Stimulated activated CD8-positive, alpha-beta memory T cell treated with anti-CD3 and anti-CD28 coated beads, Interleukin-4, amount 100 ng/mL, for 1 hour (primary cell): Measurements from ENCODE around the gene RELT.
A peak's percentile ranks its signal among the peaks of the same experiment; 100 is the strongest.

Source experiments
- DNase-seq, 2 donors: peaks; one replicate each; pipeline ENCODE4 v3.0.0-alpha.2; 2020; ENCODE audit warnings: low read depth in 2 of 2, low spot score in 1 of 2

The RELT gene

GRCh38 chr11:73376160-73376802 is at the start of gene RELT:
Gene RELT (plus strand): TSS chr11:73376399. CDS start chr11:73389137, 12,738 bp downstream.
- DNase-seq = peak; percentile 86 to 87

- DNase-seq = no peak
These were observed 49.0 kb upstream of the RELT start for GRCh38 chr11:73326929-73327811.

- no peak for DNase-seq
These were observed 48.3 kb upstream of the RELT start for GRCh38 chr11:73327812-73328364.

- no peak for DNase-seq
These were observed 45.6 kb upstream of the RELT start for GRCh38 chr11:73330569-73331093.

DNA sequence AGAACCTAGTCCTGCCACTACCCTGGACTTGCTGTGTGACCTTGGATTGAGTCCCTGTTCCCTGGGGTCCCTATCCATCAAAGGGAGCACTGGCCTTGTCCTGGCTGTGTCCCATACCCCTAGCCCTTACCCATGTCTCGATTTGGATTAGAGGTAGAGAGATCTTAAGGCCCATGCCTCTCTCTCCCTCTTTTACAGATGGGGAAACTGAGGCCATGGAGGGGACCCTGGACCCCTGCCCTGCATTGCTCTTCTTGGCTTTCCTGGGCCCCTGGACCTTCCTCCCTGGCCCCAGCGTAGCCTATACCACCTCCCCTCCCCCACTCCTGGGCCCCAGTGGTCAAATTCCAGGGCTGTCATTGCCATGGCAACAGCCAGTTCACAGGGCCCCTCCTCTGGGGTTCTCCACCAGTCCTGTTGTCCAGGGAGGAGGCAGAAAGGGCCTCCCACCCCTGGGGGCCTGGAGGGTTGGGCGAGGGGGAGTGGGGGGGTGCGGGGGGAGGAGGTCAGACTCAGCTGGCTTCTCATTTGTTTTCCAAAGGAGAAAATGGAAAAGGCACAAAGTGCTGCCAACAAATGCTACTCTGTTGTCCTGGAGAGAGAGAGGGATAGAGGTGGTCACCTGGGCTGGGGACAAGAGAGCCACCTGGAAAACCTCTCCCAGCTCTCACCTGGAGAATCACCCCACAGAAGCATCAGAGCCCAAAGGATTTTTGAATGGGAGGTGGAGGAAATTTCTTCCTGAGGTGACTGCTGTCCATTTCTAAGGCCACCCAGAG is 44.9 kb upstream of the RELT start:
- DNase-seq = no peak

DNA sequence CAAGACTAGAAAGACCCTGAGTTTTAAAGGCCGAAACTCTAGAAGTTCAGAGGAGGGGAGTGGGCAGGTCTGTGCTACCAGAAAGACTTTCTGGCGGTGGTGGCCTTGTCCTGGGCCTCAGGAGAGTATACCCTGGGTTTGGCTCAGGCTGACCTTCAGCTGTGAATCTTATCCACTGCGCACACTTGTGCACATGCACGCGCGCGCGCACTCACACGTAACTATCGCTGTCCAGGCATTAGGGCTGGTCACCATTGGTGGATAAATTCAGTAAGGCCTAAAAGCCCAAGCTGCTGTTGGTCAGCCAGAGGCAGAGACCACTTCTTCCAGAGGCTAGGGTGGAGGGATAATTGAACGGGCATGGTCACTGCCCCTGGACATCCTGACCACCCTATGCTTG is 43.0 kb upstream of the RELT start:
- DNase-seq = no peak

- DNase-seq = no peak
These were observed 42.4 kb upstream of the RELT start for GRCh38 chr11:73333640-73334383.

GRCh38 chr11:73334384-73335203 is 41.6 kb upstream of the RELT start:
- DNase-seq = no peak

- DNase-seq = peak; percentile 61 to 62
These were observed 40.8 kb upstream of the RELT start for GRCh38 chr11:73335204-73335923.

DNA sequence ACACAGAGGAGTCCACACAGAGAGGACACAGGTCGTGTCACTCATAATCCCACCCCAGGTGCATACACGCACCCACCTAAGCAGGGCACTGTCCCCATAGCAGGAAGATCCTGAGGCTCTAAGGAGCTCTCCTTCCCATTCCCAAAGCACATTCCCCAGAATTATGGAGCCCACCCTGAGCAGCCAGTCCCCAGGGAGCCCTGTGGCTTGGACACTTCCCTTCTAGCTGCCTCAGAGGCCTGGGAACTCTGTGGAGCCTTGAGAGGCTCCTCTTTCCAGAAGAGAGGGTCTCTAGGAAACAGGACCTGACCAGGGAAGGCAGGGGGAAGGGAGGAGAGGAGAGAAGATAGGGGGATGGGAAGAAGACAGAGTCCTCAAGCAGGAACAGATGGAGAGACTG is 38.4 kb upstream of the RELT start:
- no peak for DNase-seq

DNA sequence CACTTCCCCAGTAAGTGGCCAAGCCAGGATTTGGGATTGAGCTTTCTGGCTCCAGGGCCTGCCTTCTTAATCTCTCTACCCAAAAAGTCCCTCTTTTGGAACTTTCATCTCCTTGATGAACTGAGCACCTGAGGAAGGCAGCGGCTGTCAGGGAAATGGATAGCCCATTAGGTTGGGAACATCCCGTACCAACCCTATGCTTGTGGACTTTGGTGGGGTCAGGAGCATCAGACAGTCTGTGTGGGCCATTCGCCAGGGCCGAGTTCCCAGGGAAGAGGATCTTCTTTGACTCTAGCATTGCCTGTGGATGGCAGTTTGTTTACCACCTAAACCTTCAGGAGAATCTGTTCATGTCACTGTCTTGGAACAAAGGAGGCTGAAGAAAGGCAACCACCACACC is 37.9 kb upstream of the RELT start:
- DNase-seq = no peak

DNA sequence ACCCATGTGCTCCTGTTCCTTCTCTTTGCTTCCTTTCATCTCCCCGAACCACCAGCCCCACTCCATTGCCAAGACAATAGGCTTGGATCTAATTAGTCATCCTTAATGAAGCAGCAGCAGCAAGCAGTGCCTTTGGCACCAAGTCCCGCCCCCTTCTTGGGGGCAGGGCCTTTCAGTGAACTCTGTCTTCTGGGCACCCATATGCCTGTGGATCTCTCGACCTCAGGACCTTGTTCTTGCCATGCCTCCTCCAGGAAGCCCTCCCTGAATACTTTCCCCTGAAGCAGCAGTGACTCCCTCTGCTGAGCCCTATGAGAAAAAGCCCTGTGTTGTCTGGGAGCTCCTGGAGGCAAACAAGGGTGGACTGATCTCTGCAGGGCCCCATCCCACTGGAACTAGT is 36.0 kb upstream of the RELT start:
- DNase-seq = no peak

GRCh38 chr11:73342633-73343032 is 33.6 kb upstream of the RELT start:
- DNase-seq = no peak

- DNase-seq = no peak
These were observed 32.9 kb upstream of the RELT start for GRCh38 chr11:73343076-73343873.

- no peak for DNase-seq
These were observed 32.0 kb upstream of the RELT start for GRCh38 chr11:73344191-73344607.

GRCh38 chr11:73345481-73346160 is 30.6 kb upstream of the RELT start:
- DNase-seq = no peak

DNA sequence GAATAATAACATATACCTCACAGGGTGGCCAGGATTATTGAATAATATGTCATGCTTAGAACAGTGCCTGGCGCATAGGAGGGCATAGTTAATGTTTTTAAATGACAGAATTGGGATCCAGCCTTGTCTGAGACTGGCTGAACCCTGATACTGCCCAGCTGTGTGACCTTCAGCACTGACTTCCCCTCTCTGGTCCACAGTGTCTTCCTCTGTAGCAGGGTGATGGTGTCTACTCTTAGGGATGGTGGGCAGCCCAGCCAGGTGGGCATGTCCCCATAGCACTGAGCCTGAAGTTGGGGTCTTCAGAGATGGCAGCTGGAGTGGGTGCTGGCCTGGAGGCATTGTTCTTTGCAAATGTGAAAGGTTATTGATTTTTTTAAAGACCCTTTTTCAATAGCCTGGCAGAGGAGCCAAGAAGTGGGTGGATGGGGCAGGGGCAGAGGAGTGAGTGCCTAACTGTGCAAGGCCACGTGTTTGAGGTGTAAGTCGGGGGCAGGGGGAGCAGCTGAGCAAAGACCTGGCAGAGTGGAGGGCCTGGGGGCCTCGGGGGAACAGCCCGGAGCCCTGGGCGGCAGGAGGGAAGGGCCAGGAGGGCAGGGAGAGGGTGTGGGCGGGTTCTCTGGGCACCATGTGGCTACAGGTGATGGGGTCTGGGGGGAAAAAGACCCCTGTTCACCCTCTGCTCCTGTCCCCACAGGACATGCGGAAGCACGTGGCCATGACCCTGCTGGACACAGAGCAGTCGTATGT is 29.8 kb upstream of the RELT start:
- no peak for DNase-seq
